ENCODE measurements around the gene AP2A2. TPM values are rescaled to one million over a fixed set of nuclear protein-coding genes. Genes with fewer than 3 reads are reported as not detected.

The AP2A2 gene
- total and polyA plus RNA-seq, 2 of the 4 experiments (the other 2 are of a cell fraction): 19.9 to 49.0 TPM

GRCh38 chr11:968822-969221 is 43.2 kb downstream of the AP2A2 start:
- no peak overlapping the region for H2BK20ac ChIP-seq (ENCODE audit: low read depth, low read length)
- ATAC-seq (ENCODE audit: low read depth): no peak
- H2BK5ac ChIP-seq (ENCODE audit: low read depth, low read length, poor library complexity, severe bottlenecking): no peak overlapping the region
- H3K14ac ChIP-seq (replicated peaks; ENCODE audit: low read depth, low read length): no peak overlapping the region
- H3K9me1 ChIP-seq (ENCODE audit: insufficient read depth, low read length): peaks cover 6% of the 10 kb centered on the region; the same call in 1 of the 2 replicates
- no peak overlapping the region for H2AK9ac ChIP-seq (replicated peaks; ENCODE audit: low read depth, low read length, poor library complexity)
- no peak overlapping the region for H3K23ac ChIP-seq (ENCODE audit: low read depth, low read length)
- no TSS peak for BruUV-seq (replicated peaks)
- 86% methylated on average over 6 of the region's 14 CpGs; no CpG with 5 or more reads in 1 of the 2 experiments for WGBS, 2 experiments (ENCODE audit: extremely low coverage in 2 of 2, insufficient read length in 1 of 2)
- H3K4me3 ChIP-seq (ENCODE audit: insufficient read depth, low read depth, low read length): no peak overlapping the region
- no peaks in the 10 kb centered on the region for H3K9me3 ChIP-seq (ENCODE audit: control insufficient read depth, insufficient read depth, low read length)
- no peak overlapping the region for H3K56ac ChIP-seq (ENCODE audit: extremely low read depth, insufficient read depth, low read length)
- TF ChIP-seq MXI1 (IDR thresholded peaks at IDR 0.05; ENCODE audit: borderline replicate concordance, low read depth, low read length) (no peak), USF2 (IDR thresholded peaks at IDR 0.05; ENCODE audit: low read depth, low read length) (no peak), SMC3 (IDR thresholded peaks at IDR 0.05; ENCODE audit: low read depth, low read length) (no peak), CHD1 (IDR thresholded peaks at IDR 0.05; ENCODE audit: low read depth, low read length) (no peak), MAZ (IDR thresholded peaks at IDR 0.05; ENCODE audit: borderline replicate concordance, low read depth, low read length) (no peak), ELK1 (IDR thresholded peaks at IDR 0.05; ENCODE audit: borderline replicate concordance, low read depth, low read length) (no peak), POLR2A (IDR thresholded peaks at IDR 0.05; ENCODE audit: low read depth, low read length) (no peak), BHLHE40 (IDR thresholded peaks at IDR 0.05; ENCODE audit: low read depth, low read length) (no peak), RCOR1 (IDR thresholded peaks at IDR 0.05; ENCODE audit: insufficient replicate concordance, low read length) (no peak), MAFK (IDR thresholded peaks at IDR 0.05; ENCODE audit: low read depth, low read length) (no peak), FOS (IDR thresholded peaks at IDR 0.05; ENCODE audit: low read depth, low read length) (no peak), CEBPB (IDR thresholded peaks at IDR 0.05; ENCODE audit: low read depth, low read length) (no peak), CTCF (conservative IDR thresholded peaks at IDR 0.05; ENCODE audit: low read depth, low read length) (no peak), NFE2L2 (IDR thresholded peaks at IDR 0.05; ENCODE audit: low read depth, low read length) (no peak), RAD21 (IDR thresholded peaks at IDR 0.05; ENCODE audit: low read length) (no peak)
- DNase-seq: no peak
- H3K4me2 ChIP-seq (ENCODE audit: low read depth, low read length): no peak overlapping the region
- H3K4ac ChIP-seq (ENCODE audit: low read depth, low read length): no peak overlapping the region
- ChIA-PET POLR2A (ENCODE audit: unreplicated experiment) (no interaction called here), CTCF (no interaction called here)
- no peaks in the 10 kb centered on the region for H3K27me3 ChIP-seq (ENCODE audit: control insufficient read depth, insufficient read depth, low read length)
- no peak overlapping the region for H2AFZ ChIP-seq (replicated peaks; ENCODE audit: low read length, poor library complexity)
- peaks cover 5% of the 10 kb centered on the region for H3K4me1 ChIP-seq (ENCODE audit: control insufficient read depth, insufficient read depth, low read length)
- no peak overlapping the region for H3K18ac ChIP-seq (ENCODE audit: low read depth, low read length)
- peaks cover 43% of the 10 kb centered on the region for H4K20me1 ChIP-seq (ENCODE audit: insufficient read depth, low read length)
- H4K91ac ChIP-seq (ENCODE audit: insufficient read depth, low read depth, low read length): no peak overlapping the region
- in situ Hi-C loops (cut with MboI; ENCODE audit: low sequenced_read_pairs) (no loop called here), dilution Hi-C loops (cut with HindIII; ENCODE audit: low sequenced_read_pairs, unreplicated experiment) (no loop called here), intact Hi-C loops (cut with micrococcal nuclease) (loop anchor here (5.0 kb wide), 1 partner anchor 37 kb away; no protein-coding TSS in a partner anchor)
- peaks cover 25 to 61% of the 10 kb centered on the region in 2 experiments for H3K79me1 ChIP-seq (ENCODE audit: low read depth in 1 of 2, low read length in 2 of 2)
- H4K8ac ChIP-seq (ENCODE audit: low read depth in 2 of 2, low read length in 2 of 2): no peak overlapping the region
- H3K36me3 ChIP-seq (ENCODE audit: control insufficient read depth, insufficient read depth, low read length): peaks cover 41% of the 10 kb centered on the region
- H3K27ac ChIP-seq (ENCODE audit: insufficient read depth, low read length): no peak overlapping the region
- H2AK5ac ChIP-seq (ENCODE audit: low read depth, low read length): no peak overlapping the region
- no peak overlapping the region for H2BK15ac ChIP-seq (ENCODE audit: low read depth, low read length)
- H4K5ac ChIP-seq (ENCODE audit: low read depth, low read length): no peak overlapping the region
- no peak overlapping the region for H2BK120ac ChIP-seq (ENCODE audit: low read depth, low read length)
- H3K9ac ChIP-seq (ENCODE audit: low read depth, low read length): no peak overlapping the region

Measured in IMR-90 (cell line).